WTC11 (cell line): Measurements from ENCODE around the gene HRH4. TPM values are rescaled to one million over a fixed set of nuclear protein-coding genes. Genes with fewer than 3 reads are reported as not detected.

ENCODE experiments used
- ATAC-seq: fragments of 200-7000 bp; cut with Tn5 transposase; 2 replicates; pipeline ENCODE4 v1.10.0; 2021; ENCODE audit warnings: mild to moderate bottlenecking, moderate library complexity
- CTCF ChIA-PET: fragments of 300-600 bp; sonication (Branson Sonifier 250); formaldehyde crosslinking; loops from one replicate; lab custom pipeline; 2021; ENCODE audit warnings: antibody characterized with exemption; lab: Charles Lee
- POLR2A ChIA-PET: fragments of 350-600 bp; sonication (Branson Sonifier 250); formaldehyde crosslinking; loops from one replicate; lab custom pipeline; 2021; ENCODE audit warnings: antibody characterized with exemption; lab: Charles Lee
- DNase-seq: peaks from one replicate; pipeline ENCODE4 v3.0.0; 2021; ENCODE audit warnings: low spot score
- H3K27ac Mint-ChIP-seq: 2 replicates; pipeline ENCODE4 v1.8.0; 2021; ENCODE audit warnings: mixed read lengths
- H3K27me3 Mint-ChIP-seq: 2 replicates; pipeline ENCODE4 v1.8.0; 2021; ENCODE audit warnings: low read depth, mild to moderate bottlenecking, moderate library complexity, mixed read lengths
- H3K36me3 Mint-ChIP-seq: 2 replicates; pipeline ENCODE4 v1.8.0; 2021; ENCODE audit warnings: mixed read lengths
- H3K4me1 Mint-ChIP-seq: 2 replicates; pipeline ENCODE4 v1.8.0; 2022; ENCODE audit warnings: mixed read lengths
- H3K4me3 Mint-ChIP-seq: 2 replicates; pipeline ENCODE4 v1.8.0; 2021; ENCODE audit warnings: mild to moderate bottlenecking, moderate library complexity, mixed read lengths
- H3K9me3 Mint-ChIP-seq: 2 replicates; pipeline ENCODE4 v1.8.0; 2021; ENCODE audit warnings: mixed read lengths
- EMX1 ChIP-seq: fragments of 250-450 bp; sonication (Bioruptor Pico); IDR thresholded peaks from 2 replicates; pipeline ENCODE4 v1.8.0; 2021; ENCODE audit warnings: mild to moderate bottlenecking
- FOXK1 ChIP-seq: sonication (generic); formaldehyde crosslinking; IDR thresholded peaks from 2 replicates; pipeline ENCODE4 v1.8.0; 2022; ENCODE audit warnings: mild to moderate bottlenecking, moderate library complexity, missing genetic modification reagents
- GRHL2 ChIP-seq: fragments of 250-450 bp; sonication (Bioruptor Pico); IDR thresholded peaks from 2 replicates; pipeline ENCODE4 v1.8.0; 2022; ENCODE audit warnings: mild to moderate bottlenecking, moderate library complexity; ENCODE audit not compliant: insufficient replicate concordance, severe bottlenecking
- SMAD3 ChIP-seq: sonication (generic); formaldehyde crosslinking; IDR thresholded peaks from 2 replicates; pipeline ENCODE4 v1.8.0; 2022; ENCODE audit warnings: missing genetic modification reagents, mild to moderate bottlenecking, borderline replicate concordance
- SOX15 ChIP-seq: fragments of 250-450 bp; sonication (Bioruptor Pico); IDR thresholded peaks from 2 replicates; pipeline ENCODE4 v1.9.0; 2021; ENCODE audit warnings: mild to moderate bottlenecking
- ZBTB21 ChIP-seq: sonication (generic); formaldehyde crosslinking; IDR thresholded peaks from 2 replicates; pipeline ENCODE4 v1.8.1; 2023; ENCODE audit warnings: mild to moderate bottlenecking, missing genetic modification reagents, borderline replicate concordance
- ZNF121 ChIP-seq: sonication (generic); formaldehyde crosslinking; IDR thresholded peaks from 2 replicates; pipeline ENCODE4 v1.8.0; 2023; ENCODE audit warnings: missing genetic modification reagents
- total RNA-seq: library from RNA; stranded (reverse); gene quantifications from 3 replicates; pipeline ENCODE4 v1.2.3, GENCODE V29; 2021
- TF ChIP-seq, protein P1 (sequence below): sonication (generic); formaldehyde crosslinking; IDR thresholded peaks from 2 replicates; pipeline ENCODE4 v1.8.0; 2022; ENCODE audit warnings: missing genetic modification reagents
- TF ChIP-seq, protein P2 (sequence below): sonication (generic); formaldehyde crosslinking; IDR thresholded peaks from 2 replicates; pipeline ENCODE4 v1.8.1; 2023; ENCODE audit warnings: mild to moderate bottlenecking, missing genetic modification reagents, borderline replicate concordance
- TF ChIP-seq, protein P3 (sequence below): sonication (generic); formaldehyde crosslinking; IDR thresholded peaks from 2 replicates; pipeline ENCODE4 v1.8.0; 2022; ENCODE audit warnings: mild to moderate bottlenecking, missing genetic modification reagents
- TF ChIP-seq, protein P4 (sequence below): sonication (generic); formaldehyde crosslinking; IDR thresholded peaks from 2 replicates; pipeline ENCODE4 v1.8.1; 2022; ENCODE audit warnings: low read depth, missing genetic modification reagents, borderline replicate concordance
- TF ChIP-seq, protein P5 (sequence below): fragments of 200-600 bp; IDR thresholded peaks from 2 replicates; pipeline ENCODE4 v1.8.0; 2022; ENCODE audit warnings: antibody characterized with exemption
- TF ChIP-seq, protein P6 (sequence below): sonication (generic); formaldehyde crosslinking; IDR thresholded peaks from 2 replicates; pipeline ENCODE4 v1.8.1; 2022; ENCODE audit warnings: mild to moderate bottlenecking, moderate library complexity, missing genetic modification reagents

HRH4 gene
- total RNA-seq, 1 experiment from 2014 or later, result not detected

DNA sequence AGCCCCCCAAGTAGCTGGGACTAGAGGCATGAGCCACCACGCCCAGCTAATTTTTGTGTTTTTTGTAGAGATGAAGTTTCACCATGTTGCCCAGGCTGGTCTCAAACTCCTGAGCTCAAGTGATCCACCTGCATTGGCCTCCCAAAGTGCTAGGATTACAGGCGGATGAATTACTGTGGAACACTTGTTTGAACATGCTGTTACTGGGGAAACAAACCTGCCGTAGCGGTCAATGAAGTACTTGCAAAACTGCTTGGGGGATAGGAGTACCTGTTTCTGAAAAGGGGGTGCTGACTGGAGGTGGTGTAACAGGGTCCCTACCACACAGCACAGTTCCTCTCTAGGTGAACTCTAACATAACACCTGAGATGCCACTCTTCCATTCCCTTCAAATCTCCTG is 39.9 kb upstream of the HRH4 start (continued):
- TF ChIP-seq, protein P1, sequence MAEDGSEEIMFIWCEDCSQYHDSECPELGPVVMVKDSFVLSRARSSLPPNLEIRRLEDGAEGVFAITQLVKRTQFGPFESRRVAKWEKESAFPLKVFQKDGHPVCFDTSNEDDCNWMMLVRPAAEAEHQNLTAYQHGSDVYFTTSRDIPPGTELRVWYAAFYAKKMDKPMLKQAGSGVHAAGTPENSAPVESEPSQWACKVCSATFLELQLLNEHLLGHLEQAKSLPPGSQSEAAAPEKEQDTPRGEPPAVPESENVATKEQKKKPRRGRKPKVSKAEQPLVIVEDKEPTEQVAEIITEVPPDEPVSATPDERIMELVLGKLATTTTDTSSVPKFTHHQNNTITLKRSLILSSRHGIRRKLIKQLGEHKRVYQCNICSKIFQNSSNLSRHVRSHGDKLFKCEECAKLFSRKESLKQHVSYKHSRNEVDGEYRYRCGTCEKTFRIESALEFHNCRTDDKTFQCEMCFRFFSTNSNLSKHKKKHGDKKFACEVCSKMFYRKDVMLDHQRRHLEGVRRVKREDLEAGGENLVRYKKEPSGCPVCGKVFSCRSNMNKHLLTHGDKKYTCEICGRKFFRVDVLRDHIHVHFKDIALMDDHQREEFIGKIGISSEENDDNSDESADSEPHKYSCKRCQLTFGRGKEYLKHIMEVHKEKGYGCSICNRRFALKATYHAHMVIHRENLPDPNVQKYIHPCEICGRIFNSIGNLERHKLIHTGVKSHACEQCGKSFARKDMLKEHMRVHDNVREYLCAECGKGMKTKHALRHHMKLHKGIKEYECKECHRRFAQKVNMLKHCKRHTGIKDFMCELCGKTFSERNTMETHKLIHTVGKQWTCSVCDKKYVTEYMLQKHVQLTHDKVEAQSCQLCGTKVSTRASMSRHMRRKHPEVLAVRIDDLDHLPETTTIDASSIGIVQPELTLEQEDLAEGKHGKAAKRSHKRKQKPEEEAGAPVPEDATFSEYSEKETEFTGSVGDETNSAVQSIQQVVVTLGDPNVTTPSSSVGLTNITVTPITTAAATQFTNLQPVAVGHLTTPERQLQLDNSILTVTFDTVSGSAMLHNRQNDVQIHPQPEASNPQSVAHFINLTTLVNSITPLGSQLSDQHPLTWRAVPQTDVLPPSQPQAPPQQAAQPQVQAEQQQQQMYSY (CRISPR knock-in tag), result no peak

DNA sequence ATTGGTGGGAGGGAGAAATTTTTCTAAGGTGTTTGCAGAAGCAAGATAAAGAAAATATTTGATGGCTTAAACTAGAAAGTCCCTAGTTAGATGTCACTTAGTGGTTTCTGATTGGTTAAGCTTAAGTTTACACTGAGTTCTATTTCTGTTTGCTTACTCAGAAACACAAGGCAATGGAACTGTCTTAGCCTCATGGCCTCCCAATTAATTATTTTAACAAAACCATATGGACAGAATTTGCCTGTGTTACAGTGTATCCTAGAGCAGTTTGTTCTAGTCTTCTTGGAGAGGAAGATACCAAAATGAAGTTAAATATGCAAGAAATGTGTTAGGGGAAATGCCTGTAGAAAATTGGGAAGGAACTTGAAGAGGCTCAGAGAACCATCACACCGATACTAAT is 38.6 kb upstream of the HRH4 start:
- Mint-ChIP-seq H3K4me1 (peaks cover 12% of the 10 kb centered on the region), H3K36me3 (no peaks in the 10 kb centered on the region), H3K27ac (no peak overlapping the region), H3K27me3 (peaks cover 8% of the 10 kb centered on the region), H3K4me3 (no peak overlapping the region), H3K9me3 (no peaks in the 10 kb centered on the region)
- ChIA-PET POLR2A (no interaction called here), CTCF (interaction anchor here (1.2 kb wide), 1 partner anchor 245 kb away, joined by 4 read pairs; no protein-coding TSS in a partner anchor)
- no peak for DNase-seq
- ATAC-seq, result no peak
- no peak for TF ChIP-seq EMX1 (CRISPR knock-in tag)
- TF ChIP-seq, protein P2, sequence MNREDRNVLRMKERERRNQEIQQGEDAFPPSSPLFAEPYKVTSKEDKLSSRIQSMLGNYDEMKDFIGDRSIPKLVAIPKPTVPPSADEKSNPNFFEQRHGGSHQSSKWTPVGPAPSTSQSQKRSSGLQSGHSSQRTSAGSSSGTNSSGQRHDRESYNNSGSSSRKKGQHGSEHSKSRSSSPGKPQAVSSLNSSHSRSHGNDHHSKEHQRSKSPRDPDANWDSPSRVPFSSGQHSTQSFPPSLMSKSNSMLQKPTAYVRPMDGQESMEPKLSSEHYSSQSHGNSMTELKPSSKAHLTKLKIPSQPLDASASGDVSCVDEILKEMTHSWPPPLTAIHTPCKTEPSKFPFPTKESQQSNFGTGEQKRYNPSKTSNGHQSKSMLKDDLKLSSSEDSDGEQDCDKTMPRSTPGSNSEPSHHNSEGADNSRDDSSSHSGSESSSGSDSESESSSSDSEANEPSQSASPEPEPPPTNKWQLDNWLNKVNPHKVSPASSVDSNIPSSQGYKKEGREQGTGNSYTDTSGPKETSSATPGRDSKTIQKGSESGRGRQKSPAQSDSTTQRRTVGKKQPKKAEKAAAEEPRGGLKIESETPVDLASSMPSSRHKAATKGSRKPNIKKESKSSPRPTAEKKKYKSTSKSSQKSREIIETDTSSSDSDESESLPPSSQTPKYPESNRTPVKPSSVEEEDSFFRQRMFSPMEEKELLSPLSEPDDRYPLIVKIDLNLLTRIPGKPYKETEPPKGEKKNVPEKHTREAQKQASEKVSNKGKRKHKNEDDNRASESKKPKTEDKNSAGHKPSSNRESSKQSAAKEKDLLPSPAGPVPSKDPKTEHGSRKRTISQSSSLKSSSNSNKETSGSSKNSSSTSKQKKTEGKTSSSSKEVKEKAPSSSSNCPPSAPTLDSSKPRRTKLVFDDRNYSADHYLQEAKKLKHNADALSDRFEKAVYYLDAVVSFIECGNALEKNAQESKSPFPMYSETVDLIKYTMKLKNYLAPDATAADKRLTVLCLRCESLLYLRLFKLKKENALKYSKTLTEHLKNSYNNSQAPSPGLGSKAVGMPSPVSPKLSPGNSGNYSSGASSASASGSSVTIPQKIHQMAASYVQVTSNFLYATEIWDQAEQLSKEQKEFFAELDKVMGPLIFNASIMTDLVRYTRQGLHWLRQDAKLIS (CRISPR knock-in tag), result no peak
- TF ChIP-seq, protein P3, sequence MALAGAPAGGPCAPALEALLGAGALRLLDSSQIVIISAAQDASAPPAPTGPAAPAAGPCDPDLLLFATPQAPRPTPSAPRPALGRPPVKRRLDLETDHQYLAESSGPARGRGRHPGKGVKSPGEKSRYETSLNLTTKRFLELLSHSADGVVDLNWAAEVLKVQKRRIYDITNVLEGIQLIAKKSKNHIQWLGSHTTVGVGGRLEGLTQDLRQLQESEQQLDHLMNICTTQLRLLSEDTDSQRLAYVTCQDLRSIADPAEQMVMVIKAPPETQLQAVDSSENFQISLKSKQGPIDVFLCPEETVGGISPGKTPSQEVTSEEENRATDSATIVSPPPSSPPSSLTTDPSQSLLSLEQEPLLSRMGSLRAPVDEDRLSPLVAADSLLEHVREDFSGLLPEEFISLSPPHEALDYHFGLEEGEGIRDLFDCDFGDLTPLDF, result no peak
- TF ChIP-seq, protein P4, sequence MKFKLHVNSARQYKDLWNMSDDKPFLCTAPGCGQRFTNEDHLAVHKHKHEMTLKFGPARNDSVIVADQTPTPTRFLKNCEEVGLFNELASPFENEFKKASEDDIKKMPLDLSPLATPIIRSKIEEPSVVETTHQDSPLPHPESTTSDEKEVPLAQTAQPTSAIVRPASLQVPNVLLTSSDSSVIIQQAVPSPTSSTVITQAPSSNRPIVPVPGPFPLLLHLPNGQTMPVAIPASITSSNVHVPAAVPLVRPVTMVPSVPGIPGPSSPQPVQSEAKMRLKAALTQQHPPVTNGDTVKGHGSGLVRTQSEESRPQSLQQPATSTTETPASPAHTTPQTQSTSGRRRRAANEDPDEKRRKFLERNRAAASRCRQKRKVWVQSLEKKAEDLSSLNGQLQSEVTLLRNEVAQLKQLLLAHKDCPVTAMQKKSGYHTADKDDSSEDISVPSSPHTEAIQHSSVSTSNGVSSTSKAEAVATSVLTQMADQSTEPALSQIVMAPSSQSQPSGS, result no peak
- TF ChIP-seq, protein P5, sequence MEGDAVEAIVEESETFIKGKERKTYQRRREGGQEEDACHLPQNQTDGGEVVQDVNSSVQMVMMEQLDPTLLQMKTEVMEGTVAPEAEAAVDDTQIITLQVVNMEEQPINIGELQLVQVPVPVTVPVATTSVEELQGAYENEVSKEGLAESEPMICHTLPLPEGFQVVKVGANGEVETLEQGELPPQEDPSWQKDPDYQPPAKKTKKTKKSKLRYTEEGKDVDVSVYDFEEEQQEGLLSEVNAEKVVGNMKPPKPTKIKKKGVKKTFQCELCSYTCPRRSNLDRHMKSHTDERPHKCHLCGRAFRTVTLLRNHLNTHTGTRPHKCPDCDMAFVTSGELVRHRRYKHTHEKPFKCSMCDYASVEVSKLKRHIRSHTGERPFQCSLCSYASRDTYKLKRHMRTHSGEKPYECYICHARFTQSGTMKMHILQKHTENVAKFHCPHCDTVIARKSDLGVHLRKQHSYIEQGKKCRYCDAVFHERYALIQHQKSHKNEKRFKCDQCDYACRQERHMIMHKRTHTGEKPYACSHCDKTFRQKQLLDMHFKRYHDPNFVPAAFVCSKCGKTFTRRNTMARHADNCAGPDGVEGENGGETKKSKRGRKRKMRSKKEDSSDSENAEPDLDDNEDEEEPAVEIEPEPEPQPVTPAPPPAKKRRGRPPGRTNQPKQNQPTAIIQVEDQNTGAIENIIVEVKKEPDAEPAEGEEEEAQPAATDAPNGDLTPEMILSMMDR, result no peak
- TF ChIP-seq, protein P6, sequence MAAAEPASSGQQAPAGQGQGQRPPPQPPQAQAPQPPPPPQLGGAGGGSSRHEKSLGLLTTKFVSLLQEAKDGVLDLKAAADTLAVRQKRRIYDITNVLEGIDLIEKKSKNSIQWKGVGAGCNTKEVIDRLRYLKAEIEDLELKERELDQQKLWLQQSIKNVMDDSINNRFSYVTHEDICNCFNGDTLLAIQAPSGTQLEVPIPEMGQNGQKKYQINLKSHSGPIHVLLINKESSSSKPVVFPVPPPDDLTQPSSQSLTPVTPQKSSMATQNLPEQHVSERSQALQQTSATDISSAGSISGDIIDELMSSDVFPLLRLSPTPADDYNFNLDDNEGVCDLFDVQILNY (CRISPR knock-in tag), result no peak
- TF ChIP-seq ZBTB21 (CRISPR knock-in tag), result no peak
- no peak for TF ChIP-seq SMAD3
- TF ChIP-seq GRHL2 (CRISPR knock-in tag), result no peak
- no peak for TF ChIP-seq ZNF121 (CRISPR knock-in tag)
- no peak for TF ChIP-seq SOX15 (CRISPR knock-in tag)
- no peak for TF ChIP-seq FOXK1 (CRISPR knock-in tag)
